ENCODE measurements around the gene THAP4.

THAP4 gene

GRCh38 chr2:241680044-241680443 is 43.1 kb upstream of the THAP4 start:
- DNase-seq (ENCODE audit: low read depth in 1 of 2, low spot score in 1 of 2), result no peak
- H3K4me3 ChIP-seq (replicated peaks; ENCODE audit: insufficient read depth, low read length), result no peak overlapping the region
- no peak overlapping the region for H3K27ac ChIP-seq (replicated peaks)
- no peak for TF ChIP-seq GABPA (IDR thresholded peaks at IDR 0.05; ENCODE audit: low read depth)
- TF ChIP-seq, protein P1, sequence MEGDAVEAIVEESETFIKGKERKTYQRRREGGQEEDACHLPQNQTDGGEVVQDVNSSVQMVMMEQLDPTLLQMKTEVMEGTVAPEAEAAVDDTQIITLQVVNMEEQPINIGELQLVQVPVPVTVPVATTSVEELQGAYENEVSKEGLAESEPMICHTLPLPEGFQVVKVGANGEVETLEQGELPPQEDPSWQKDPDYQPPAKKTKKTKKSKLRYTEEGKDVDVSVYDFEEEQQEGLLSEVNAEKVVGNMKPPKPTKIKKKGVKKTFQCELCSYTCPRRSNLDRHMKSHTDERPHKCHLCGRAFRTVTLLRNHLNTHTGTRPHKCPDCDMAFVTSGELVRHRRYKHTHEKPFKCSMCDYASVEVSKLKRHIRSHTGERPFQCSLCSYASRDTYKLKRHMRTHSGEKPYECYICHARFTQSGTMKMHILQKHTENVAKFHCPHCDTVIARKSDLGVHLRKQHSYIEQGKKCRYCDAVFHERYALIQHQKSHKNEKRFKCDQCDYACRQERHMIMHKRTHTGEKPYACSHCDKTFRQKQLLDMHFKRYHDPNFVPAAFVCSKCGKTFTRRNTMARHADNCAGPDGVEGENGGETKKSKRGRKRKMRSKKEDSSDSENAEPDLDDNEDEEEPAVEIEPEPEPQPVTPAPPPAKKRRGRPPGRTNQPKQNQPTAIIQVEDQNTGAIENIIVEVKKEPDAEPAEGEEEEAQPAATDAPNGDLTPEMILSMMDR (IDR thresholded peaks at IDR 0.05; ENCODE audit: insufficient read depth, low read length), result no peak
- TF ChIP-seq REST (IDR thresholded peaks at IDR 0.05; ENCODE audit: insufficient replicate concordance, low read depth), result no peak
- no peak for TF ChIP-seq POLR2AphosphoS5 (IDR thresholded peaks at IDR 0.05; ENCODE audit: low read depth)
- TF ChIP-seq SPI1 (IDR thresholded peaks at IDR 0.05; ENCODE audit: borderline replicate concordance, low read depth), result no peak
- H3K27me3 ChIP-seq (ENCODE audit: insufficient read depth, poor library complexity, severe bottlenecking), result no peaks in the 10 kb centered on the region

DNA sequence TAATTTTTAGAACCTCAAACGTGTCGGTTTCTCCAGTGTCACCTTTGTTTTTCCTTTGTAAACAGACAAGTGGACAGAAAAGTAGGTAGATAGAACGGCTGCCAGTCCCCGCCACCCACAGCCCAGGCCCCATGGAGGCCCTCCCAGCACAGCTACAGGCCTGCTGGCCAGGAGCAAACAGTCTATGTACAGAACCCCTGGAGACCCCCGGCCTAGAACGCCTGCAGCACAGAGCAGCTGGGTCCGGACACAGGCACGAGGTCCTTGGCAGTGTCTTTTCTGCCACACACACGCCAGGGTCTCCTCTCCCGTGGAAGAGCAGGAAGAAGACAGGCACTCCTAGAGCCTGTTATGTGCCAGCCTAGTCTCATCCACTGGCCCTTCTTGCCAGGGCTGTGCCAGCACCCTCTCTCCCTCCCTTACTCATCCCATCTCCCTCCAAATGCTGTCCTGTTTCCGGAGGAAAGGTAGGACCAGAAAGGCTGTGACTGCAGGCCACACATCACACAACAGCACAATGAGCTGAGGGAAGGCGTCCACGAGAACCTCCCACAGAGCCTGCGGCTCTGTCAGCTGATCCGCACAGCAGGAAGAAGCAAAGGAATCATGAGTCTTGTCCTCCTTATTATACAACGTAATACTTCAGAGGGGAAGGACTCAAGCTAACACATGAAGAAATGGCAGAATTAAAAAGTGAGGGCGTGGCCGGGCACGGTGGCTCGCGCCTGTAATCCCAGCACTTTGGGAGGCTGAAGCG is 42.0 kb upstream of the THAP4 start:
- DNase-seq (ENCODE audit: low read depth in 1 of 2, low spot score in 1 of 2), result no peak
- no peak overlapping the region for H3K4me3 ChIP-seq (replicated peaks; ENCODE audit: insufficient read depth, low read length)
- H3K27ac ChIP-seq (replicated peaks), result no peak overlapping the region
- no peaks in the 10 kb centered on the region for H3K27me3 ChIP-seq (ENCODE audit: insufficient read depth, poor library complexity, severe bottlenecking)
- peak; percentile 31; the same call in 1 of the 2 replicates for TF ChIP-seq POLR2AphosphoS5 (IDR thresholded peaks at IDR 0.05; ENCODE audit: low read depth)
- TF ChIP-seq, protein P1 (IDR thresholded peaks at IDR 0.05; ENCODE audit: insufficient read depth, low read length), result no peak

DNA sequence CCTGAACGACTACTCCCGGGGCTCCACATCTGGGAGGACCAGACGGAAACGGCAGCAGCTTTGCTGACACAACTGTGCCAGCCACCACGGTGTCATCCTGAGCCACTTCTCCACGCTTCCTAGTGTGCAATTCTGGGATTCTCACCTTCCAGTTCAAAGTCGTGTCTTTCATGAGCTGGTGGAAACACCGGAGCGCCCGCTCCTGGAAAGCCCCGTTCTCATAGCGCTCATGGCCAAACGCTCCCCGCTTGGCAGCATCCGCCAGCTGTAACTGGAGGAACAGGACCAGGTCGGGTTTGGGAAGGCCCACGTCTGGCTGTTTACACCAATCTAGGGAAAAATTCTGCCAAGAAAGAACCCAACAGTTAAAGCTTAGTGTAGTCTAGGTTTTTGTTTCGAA is 41.3 kb upstream of the THAP4 start:
- TF ChIP-seq SPI1 (IDR thresholded peaks at IDR 0.05; ENCODE audit: borderline replicate concordance, low read depth) (no peak), GABPA (IDR thresholded peaks at IDR 0.05; ENCODE audit: low read depth) (no peak), REST (IDR thresholded peaks at IDR 0.05; ENCODE audit: insufficient replicate concordance, low read depth) (no peak), POLR2AphosphoS5 (IDR thresholded peaks at IDR 0.05; ENCODE audit: low read depth) (no peak)
- H3K27me3 ChIP-seq (ENCODE audit: insufficient read depth, poor library complexity, severe bottlenecking), result no peaks in the 10 kb centered on the region

DNA sequence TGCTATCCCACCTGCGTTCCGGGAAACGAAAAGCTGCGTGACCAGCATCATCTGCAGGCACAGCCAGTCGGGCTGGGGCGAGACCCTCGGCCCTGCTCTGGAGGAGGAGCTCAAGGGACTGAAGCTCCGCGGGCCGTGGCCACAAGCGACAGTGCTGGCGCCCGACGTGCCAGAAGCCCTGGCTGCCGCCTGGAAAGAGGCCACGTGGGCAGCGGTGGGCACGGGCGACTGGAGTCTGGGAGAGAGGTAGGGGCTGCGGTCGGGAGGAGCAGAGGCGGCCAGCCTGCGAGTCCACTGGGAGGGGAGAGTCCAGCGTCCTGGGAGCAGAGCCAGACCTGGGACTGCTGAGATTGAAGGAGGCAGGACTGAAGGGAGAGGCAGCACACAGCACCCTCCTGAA is 40.4 kb upstream of the THAP4 start:
- Histone ChIP-seq H3K4me3 (replicated peaks; ENCODE audit: insufficient read depth, low read length) (no peak overlapping the region), H3K27ac (replicated peaks) (no peak overlapping the region), H3K27me3 (ENCODE audit: insufficient read depth, poor library complexity, severe bottlenecking) (no peaks in the 10 kb centered on the region)
- TF ChIP-seq POLR2AphosphoS5 (IDR thresholded peaks at IDR 0.05; ENCODE audit: low read depth) (no peak), SPI1 (IDR thresholded peaks at IDR 0.05; ENCODE audit: borderline replicate concordance, low read depth) (no peak), GABPA (IDR thresholded peaks at IDR 0.05; ENCODE audit: low read depth) (no peak), REST (IDR thresholded peaks at IDR 0.05; ENCODE audit: insufficient replicate concordance, low read depth) (no peak)
- TF ChIP-seq, protein P1 (IDR thresholded peaks at IDR 0.05; ENCODE audit: insufficient read depth, low read length), result no peak
- DNase-seq (ENCODE audit: low read depth in 1 of 2, low spot score in 1 of 2), result no peak

More for the DNA sequence above, 41.3 kb upstream of the THAP4 start:
- H3K27ac ChIP-seq (replicated peaks), result no peak overlapping the region
- no peak overlapping the region for H3K4me3 ChIP-seq (replicated peaks; ENCODE audit: insufficient read depth, low read length)
- no peak for DNase-seq (ENCODE audit: low read depth in 1 of 2, low spot score in 1 of 2)
